ENCODE measurements around the gene FAT2. TPM values are rescaled to one million over a fixed set of nuclear protein-coding genes. Genes with fewer than 3 reads are reported as not detected.
A peak's percentile ranks its signal among the peaks of the same experiment; 100 is the strongest.

Gene FAT2
- polyA plus RNA-seq, 2 of the 4 experiments (the other 2 are of a cell fraction) = 0.03 TPM; not detected in 1

GRCh38 chr5:151620461-151620840, 29.3 kb upstream of the FAT2 start:
- FAIRE-seq = no peak
- ChIA-PET CTCF (interaction anchor here (1.8 kb wide), 1 partner anchor 120 kb away, joined by 4 read pairs; no protein-coding TSS in a partner anchor), POLR2A (no interaction called here)
- Histone ChIP-seq H3K9me3 (no peaks in the 10 kb centered on the region), H3K4me3 (no peak overlapping the region), H3K4me1 (peaks cover 9% of the 10 kb centered on the region; the same call in 1 of the 3 replicates), H3K27ac (no peak overlapping the region), H3K4me2 (no peak overlapping the region)
- DNase-seq (ENCODE audit: low read depth in 1 of 2, low spot score in 1 of 2) = no peak
- no peak for ATAC-seq
- no peak for TF ChIP-seq SMC3 (IDR thresholded peaks at IDR 0.05)
- no peak for TF ChIP-seq HOXB5 (CRISPR knock-in tag; IDR thresholded peaks at IDR 0.05)
- no peak for TF ChIP-seq FOSB (CRISPR knock-in tag; IDR thresholded peaks at IDR 0.05)
- TF ChIP-seq EHF (CRISPR knock-in tag; IDR thresholded peaks at IDR 0.05) = no peak
- no peak for TF ChIP-seq EP300 (IDR thresholded peaks at IDR 0.05)
- TF ChIP-seq MAZ (IDR thresholded peaks at IDR 0.05; ENCODE audit: borderline replicate concordance, low read depth, low read length) = no peak
- TF ChIP-seq RFX5 (IDR thresholded peaks at IDR 0.05) = no peak
- no peak for TF ChIP-seq KDM5A (IDR thresholded peaks at IDR 0.05)
- 67% methylated on average over 6 of the region's 6 CpGs for WGBS (ENCODE audit: missing lambda C conversion rate)

GRCh38 chr5:151619812-151620460, 28.8 kb upstream of the FAT2 start:
- no peak overlapping the region for H3K4me2 ChIP-seq
- H3K27ac ChIP-seq = no peak overlapping the region
- TF ChIP-seq MAZ (IDR thresholded peaks at IDR 0.05; ENCODE audit: borderline replicate concordance, low read depth, low read length) (no peak), FOXS1 (CRISPR knock-in tag; IDR thresholded peaks at IDR 0.05) (no peak), HES2 (IDR thresholded peaks at IDR 0.05) (no peak), PHF8 (IDR thresholded peaks at IDR 0.05; ENCODE audit: borderline replicate concordance, low read depth) (no peak), ZSCAN20 (CRISPR knock-in tag; IDR thresholded peaks at IDR 0.05) (no peak), USF2 (IDR thresholded peaks at IDR 0.05) (no peak)
- no peak for FAIRE-seq
- H3K4me3 ChIP-seq = no peak overlapping the region
- DNase-seq (ENCODE audit: low read depth in 1 of 2, low spot score in 1 of 2) = no peak
- ChIA-PET POLR2A (no interaction called here), CTCF (no interaction called here)
- whole genome bisulfite sequencing (ENCODE audit: missing lambda C conversion rate) = 35% methylated on average over 5 of the region's 6 CpGs
- peak in 1 of 2 experiments; percentile 30; a peak in 2 of 6 replicates for ATAC-seq
- no peaks in the 10 kb centered on the region for H3K9me3 ChIP-seq
- peaks cover 14% of the 10 kb centered on the region; the same call in 1 of the 3 replicates for H3K4me1 ChIP-seq

GRCh38 chr5:151618907-151619306, 27.8 kb upstream of the FAT2 start:
- ChIA-PET POLR2A (no interaction called here), CTCF (interaction anchor here (0.7 to 1.1 kb wide), 3 partner anchors 11 to 121 kb away, joined by 3 to 5 read pairs (median 3); no protein-coding TSS in a partner anchor)
- Histone ChIP-seq H3K9me3 (no peaks in the 10 kb centered on the region), H3K4me2 (no peak overlapping the region), H3K4me3 (no peak overlapping the region), H3K4me1 (peaks cover 16% of the 10 kb centered on the region; the same call in 1 of the 3 replicates), H3K27ac (no peak overlapping the region)
- TF ChIP-seq KDM5A (IDR thresholded peaks at IDR 0.05) = no peak
- no peak for TF ChIP-seq HOXB5 (CRISPR knock-in tag; IDR thresholded peaks at IDR 0.05)
- no peak for TF ChIP-seq MAX (IDR thresholded peaks at IDR 0.05)
- no peak for TF ChIP-seq RFX5 (IDR thresholded peaks at IDR 0.05)
- no peak for TF ChIP-seq FOSB (CRISPR knock-in tag; IDR thresholded peaks at IDR 0.05)
- no peak for TF ChIP-seq CTCF (IDR thresholded peaks at IDR 0.05)
- TF ChIP-seq ZC3H11A (IDR thresholded peaks at IDR 0.05) = no peak
- TF ChIP-seq ELK1 (IDR thresholded peaks at IDR 0.05; ENCODE audit: low read depth, low read length) = no peak
- TF ChIP-seq EHMT2 (IDR thresholded peaks at IDR 0.05; ENCODE audit: low read depth) = no peak
- TF ChIP-seq POLR2A (IDR thresholded peaks at IDR 0.05; ENCODE audit: low read length) = no peak
- no peak for TF ChIP-seq RCOR1 (IDR thresholded peaks at IDR 0.05; ENCODE audit: low read depth, low read length)
- TF ChIP-seq HOXA7 (CRISPR knock-in tag; IDR thresholded peaks at IDR 0.05) = no peak
- TF ChIP-seq HDAC2 (IDR thresholded peaks at IDR 0.05) = no peak
- no peak for TF ChIP-seq BHLHE40 (IDR thresholded peaks at IDR 0.05; ENCODE audit: low read depth, low read length)
- no peak for TF ChIP-seq NR3C1 (IDR thresholded peaks at IDR 0.05)
- TF ChIP-seq ZNF302 (CRISPR knock-in tag; IDR thresholded peaks at IDR 0.05) = no peak
- no peak for TF ChIP-seq PHF8 (IDR thresholded peaks at IDR 0.05; ENCODE audit: borderline replicate concordance, low read depth)
- no peak for TF ChIP-seq PBX3 (IDR thresholded peaks at IDR 0.05)
- DNase-seq (ENCODE audit: low read depth in 1 of 2, low spot score in 1 of 2) (no peak), ATAC-seq (no peak), FAIRE-seq (no peak)
- WGBS (ENCODE audit: missing lambda C conversion rate) = 4% methylated on average over 2 of the region's 2 CpGs

Measured in A549 (cell line).